CD4-positive, alpha-beta T cell treated with Interleukin-4 for 1 hour (primary cell): Measurements from ENCODE around the gene DHRS7B.
A peak's percentile ranks its signal among the peaks of the same experiment; 100 is the strongest.
"Not testable (repeated sequence)": the region's sequence is repeated elsewhere in the genome, so short reads cannot be mapped to it uniquely, and the experiment has no call there.

Experiments used
- DNase-seq, 2 donors: peaks; one replicate each; pipeline ENCODE4 v3.0.0-alpha.2; 2020 to 2022

DHRS7B gene

DNA sequence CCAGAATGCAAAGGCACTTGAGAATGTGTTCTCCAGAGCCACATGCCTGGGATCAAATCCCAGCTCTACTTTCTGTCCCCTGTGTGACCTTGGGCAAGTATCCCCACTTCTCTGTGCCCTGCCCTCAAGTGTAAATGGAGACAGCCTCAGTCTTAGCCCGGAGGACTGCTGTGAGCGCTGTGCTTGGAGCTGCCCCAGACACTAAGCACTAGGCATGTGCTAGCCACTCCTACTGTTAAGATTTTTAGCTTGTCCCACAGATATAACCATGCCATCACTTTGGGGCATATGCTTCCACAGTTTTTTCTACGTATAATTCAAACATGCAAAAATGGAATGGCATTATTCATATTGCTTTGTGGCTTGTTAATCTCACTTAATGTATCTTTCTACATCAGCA lies 57.8 kb downstream of the DHRS7B start:
- no peak for DNase-seq

DNA sequence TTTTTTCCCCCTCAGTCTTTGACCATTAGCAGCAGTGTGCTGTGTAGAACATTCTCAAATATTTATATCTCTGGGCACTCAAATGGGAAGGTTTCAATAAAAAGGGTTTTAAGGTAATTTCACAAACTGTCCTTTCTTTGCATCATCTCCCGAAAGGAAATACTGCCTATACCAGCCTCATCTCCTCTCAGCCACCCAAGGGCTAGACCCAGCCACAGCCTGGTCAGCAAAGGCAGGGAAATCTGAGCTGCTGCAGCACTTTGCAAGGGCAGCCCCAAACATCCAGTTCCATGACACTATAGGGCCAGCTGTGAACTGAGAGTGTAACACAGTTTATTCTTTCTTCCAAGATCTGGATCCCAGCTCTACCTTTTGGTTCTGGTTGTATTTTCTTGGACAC lies 58.3 kb downstream of the DHRS7B start:
- no peak for DNase-seq

DNA sequence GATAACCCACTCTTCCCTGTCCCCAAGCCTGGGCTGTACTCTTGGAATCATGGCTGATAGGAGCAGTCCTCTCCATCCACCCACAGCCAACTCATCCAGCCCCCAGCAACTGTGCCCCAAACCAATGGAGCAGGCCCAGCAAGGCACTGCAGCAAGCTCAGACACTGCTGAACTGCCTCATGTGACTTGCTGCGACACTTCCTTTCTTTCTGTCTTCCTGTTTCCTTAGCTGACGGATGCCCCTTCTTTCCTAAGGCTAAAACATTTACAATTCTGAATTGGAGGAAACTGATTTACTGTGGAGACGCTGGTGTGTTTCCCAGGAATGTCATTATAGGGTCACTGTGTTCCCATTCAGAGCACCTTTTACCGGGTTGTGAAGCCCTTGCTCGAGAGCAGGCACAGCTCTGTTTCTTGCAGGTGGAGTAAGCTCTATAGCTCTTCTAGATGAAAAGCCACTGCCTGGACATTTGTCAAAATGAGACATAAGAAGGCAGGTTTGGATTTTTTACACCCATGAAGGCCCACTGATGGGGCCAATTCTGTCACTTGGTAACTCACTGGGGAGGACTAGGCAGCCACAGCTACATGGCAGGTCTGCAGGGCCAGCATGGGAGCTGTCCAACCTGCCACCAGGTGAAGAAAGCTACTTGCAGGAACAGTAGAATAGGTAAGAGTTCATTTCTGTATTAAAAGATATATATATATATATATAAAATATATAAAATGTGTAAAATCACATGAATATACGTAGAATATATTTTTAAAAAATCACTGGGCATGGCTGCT lies 59.8 kb downstream of the DHRS7B start:
- DNase-seq: peak in 1 of 2 donors; percentile 18

DNA sequence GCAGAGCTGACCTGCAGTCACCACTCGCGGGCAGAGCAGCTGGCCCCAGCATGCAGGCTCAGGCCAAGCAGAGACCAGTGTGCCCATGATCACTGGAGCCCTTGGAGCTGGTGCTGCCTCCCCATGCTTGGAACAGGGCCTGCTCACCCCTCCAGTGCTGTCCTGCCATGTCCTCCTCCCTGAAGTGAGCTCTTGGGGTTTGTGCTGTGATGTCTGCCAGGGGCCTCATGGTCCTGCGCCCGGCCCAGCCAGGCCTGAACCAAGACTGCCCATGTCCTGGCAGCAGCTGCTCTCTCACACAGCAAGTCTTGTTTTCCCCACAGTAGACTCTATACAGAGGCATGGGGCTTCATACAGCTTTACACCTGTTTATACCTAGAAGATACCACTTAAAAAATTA lies 62.6 kb downstream of the DHRS7B start:
- no peak for DNase-seq

DNA sequence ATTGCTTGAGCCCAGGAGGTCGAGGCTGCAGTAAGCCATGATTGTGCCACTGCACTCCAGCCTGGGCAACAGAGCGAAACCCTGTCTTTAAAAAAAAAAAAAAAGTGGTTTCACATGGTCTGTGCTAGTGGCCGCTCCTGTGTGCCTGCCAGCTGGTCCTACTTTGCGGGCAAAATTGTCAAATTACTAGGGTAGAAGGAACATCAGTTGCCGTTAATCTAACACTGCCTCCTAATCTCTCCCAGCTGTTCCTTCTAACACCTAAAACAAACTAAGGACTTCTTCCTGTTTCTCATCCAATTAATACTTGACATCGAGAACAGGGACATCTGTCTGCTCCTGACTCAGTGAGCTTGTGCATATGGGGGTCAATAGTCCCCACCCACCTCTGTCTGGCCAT lies 63.3 kb downstream of the DHRS7B start:
- DNase-seq: no peak

DNA sequence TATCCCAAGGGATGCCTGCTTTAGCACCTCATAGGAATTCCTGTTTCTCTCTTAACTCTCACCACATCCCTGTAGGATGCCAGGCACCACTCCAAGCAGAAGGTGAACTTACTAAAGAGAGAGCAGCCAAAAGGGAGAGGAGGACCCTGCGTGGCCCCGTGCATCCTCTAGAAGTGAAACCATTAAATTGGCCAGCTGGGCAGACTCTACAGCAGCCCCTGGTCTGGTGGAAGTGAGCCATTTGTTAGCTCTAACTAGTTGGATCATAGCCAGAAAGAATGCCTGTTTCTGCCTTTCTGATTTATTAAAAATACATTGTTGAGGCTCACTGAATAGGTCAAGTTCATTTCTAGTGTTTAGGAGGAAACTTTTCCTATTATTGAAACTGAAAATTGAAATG lies 64.9 kb downstream of the DHRS7B start:
- DNase-seq: no peak

DNA sequence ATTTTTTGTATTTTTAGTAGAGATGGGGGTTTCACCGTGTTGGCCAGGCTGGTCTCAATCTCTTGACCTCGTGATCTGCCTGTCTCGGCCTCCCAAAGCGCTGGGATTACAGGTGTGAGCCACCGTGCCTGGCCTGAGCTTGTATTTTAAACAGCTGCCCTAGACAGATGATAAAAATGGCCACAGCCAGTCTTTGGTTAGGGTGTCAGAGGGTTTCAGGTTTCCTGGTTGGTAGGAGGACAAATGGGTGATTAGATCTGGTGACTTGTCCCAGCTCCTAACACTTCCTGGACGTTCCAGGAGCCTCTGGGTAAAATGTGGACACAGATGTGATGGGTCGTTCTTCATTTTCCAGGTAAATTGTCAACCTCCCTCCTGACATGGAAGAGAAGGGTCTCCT lies 65.7 kb downstream of the DHRS7B start:
- DNase-seq: not testable (repeated sequence)

DNA sequence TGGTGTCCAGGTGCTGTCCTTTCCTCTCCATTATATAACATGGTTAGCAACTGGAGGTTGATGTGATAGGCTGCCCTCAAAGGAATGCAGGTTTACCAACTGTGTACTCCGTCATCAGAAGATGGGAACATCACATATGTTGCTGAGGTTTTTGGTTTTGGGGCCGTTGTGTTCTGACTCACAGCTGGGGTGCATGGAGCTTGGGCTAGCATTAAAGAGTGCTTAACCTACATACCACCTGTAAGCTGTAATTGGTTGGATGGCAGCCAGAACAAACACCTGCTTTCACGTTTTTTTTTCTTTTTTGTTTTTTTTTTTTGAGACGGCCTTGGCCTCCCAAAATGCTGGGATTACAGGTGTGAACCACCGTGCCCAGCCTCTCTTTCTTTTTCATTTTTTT lies 66.3 kb downstream of the DHRS7B start:
- no peak for DNase-seq

DNA sequence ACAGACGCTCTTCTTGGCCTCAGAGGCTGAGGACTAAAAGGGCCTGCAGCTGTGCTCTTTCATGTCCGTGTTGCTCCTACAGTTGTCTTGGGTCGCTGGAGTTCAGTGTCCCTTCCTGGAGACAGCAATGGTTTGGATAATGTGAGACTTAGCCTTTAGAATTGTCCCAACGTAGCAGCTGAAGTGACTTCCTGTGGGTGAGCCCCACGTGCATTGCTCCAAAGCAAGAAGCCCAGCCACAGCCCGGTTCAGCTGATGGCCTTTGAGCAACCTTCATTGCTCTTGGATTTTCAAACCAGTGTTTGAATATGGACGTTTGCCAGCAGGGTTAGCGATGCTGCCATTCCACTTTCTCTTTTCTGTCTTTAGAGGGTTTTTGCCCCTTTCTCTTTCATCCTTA lies 67.5 kb downstream of the DHRS7B start:
- DNase-seq: no peak

DNA sequence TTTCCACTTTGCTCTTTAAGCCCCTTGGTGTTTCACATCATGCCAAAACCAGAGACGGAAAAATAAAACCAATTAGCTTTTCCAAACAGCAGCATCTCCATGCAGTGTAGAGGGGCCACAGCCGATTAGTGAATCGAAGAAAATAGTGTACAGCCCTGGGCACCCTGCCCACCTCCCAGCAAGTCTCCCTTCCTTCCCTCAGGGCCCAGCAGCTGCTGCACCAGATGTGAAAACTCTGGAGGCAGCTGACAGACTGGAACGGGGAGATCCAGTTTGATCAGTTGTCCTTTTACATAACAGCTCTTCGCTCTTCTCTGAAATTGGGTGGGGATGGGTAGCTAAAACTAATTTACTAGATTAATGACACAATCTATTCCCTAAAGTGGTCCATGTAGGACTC lies 67.9 kb downstream of the DHRS7B start:
- DNase-seq: no peak

DNA sequence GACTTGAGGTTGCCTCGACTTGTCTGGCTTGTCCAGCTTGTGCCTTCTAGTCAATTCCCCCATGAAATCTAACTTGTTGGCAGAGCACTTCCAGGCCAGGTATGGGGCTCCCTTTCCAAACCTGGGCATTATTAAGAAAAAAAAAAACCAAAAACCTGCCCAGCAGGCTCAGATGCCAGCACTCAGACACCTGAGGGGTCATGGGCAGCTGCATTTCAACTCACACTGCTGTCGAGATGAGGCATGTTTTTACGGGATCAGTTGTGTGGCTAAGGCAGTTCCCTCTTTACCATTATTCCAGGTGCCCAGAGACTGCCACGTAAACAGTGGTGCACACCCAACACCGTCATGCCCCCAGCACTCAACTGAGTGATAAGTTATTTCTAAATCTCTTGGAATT lies 69.4 kb downstream of the DHRS7B start:
- DNase-seq: no peak

DNA sequence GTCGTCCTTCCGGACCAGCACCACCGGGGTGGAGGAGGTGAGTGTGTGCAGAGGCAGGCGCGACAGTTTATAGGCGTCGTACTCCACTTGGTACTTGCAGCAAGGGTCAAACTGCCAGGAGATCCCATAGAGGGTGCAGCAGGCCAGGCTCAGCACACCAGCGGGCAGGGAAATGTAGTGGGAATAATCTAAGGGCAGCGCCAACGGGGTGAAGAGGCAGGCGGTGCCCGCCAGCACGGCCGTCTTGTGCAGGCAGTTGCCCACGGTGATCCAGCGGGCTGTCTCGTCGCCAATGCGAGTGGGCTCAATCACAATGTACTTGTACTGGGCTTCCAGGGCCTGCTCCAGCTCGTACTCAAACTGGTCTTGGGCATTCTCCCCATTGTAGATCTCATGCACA lies 71.6 kb downstream of the DHRS7B start:
- no peak for DNase-seq

DNA sequence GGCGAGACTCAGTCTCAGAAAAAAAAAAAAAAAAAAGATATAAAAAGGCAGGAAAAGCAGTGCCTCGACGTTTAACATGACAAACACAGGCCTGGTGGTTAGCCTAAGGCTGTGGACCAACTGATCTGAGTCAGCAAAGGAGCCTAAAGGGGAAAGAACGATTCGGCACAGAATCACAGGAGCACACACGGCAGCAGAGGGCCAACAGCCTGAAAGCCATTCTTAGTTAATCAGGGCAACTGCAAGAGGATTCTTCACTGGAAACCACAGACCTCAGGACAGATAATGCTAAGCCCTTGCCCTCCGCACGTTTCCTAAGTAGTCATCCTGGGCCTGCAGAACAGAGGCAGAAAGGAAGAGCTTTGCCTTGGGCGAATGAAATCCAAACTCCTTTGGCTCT lies 72.5 kb downstream of the DHRS7B start:
- no peak for DNase-seq

DNA sequence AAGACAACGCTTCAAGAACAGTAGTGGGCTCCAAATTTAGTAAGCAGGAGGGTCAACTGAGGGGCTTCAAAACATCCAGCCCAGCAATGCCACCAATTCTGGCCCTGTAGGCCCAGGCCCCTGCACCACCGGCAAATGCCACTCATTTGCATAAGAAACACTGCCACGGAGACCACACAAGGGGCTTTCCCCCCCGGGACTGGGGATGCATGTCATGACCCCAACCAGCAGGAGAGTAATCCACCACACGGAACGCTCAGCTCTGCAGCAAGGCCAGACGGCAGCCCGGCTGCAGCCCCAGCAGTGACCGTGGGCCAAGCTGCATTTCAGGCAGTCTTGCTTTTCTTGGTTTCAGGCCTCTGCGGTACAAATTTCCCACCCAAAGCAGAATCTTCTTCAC lies 73.1 kb downstream of the DHRS7B start:
- no peak for DNase-seq

DNA sequence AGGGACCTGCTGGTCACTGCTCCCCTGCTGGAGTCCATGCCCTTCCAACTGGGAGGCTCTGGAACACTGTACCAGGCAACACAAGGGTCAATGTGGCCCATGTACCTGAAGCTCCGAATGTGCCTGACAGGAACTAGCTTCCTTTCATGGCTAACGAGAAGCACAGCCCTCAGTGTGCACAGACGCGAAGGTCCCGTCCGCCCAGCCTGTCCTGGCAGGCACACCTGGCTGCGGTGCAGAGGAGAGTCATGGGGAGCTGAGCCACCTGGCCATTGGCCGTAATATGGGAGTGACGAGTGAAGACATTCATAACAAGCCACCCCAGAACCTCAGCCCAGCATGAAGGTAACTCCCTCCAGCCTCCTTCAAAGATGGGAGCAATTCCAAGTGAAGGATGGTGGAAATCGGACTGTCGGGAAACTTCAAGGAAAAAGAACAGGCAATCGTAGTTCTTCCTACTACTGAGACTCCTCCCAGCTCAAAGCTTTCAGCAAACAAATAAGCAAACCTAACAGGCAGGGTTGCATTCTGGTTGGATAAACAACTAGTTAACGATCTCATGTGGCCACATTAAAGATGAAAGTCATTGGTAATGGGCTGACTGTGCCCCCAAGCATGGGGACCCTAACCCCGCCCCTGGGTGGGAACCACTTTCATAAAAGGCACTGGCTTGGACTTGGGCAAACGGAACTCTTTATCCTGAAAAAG lies 74.0 kb downstream of the DHRS7B start:
- no peak for DNase-seq

DNA sequence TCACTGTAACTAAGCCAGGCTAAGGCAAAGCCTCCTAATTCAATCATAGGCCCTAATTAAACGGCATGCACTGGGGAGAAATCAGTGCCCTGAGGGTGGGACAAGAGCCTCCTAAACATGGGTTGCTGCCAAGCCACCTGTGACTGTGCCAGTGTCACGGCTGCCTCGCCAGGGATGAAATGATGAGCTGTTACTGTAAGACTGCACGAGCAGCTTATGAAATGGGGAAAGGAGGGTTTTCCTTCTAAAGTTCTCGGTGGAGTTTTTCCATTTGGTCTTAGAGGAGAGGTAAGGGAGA lies 74.5 kb downstream of the DHRS7B start:
- no peak for DNase-seq

DNA sequence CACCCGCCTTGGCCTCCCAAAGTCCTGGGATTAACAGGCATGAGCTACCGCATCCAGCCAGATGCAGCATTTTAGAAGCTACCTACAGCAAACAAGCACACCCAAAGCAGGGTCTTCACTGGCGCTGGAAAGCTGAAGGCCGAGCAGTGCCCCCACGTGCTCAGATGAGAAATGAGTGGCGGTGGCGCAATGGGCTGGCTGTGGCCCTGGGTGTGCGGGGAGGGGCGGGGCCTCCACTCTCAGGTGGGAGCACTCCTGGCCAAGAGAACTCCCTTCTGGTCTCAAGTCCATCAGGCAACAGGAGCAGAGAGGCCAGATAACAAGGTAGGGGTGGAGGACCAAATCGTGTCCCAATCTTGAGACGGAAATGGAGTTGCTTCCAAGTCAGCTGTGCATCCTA lies 75.1 kb downstream of the DHRS7B start:
- DNase-seq: no peak

DNA sequence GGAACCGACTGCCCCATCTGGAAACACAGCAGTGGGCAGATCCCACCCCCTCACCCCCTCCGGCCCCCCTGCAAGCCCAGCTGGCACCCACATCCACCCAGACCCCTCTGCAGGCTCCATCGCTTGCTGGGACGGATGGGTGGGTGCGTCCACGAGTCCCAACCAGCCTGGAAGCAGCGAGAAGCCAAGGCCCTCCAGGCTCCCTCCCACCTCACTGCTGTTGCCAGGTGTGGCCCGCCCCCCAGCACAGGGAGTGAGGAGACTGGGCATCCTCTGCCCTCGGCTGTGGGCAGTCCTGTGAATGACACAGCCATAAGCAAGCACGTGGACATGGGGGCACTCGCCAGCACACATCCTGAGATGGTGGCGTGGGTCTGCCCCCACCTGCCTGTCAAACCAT lies 75.7 kb downstream of the DHRS7B start:
- DNase-seq: no peak

DNA sequence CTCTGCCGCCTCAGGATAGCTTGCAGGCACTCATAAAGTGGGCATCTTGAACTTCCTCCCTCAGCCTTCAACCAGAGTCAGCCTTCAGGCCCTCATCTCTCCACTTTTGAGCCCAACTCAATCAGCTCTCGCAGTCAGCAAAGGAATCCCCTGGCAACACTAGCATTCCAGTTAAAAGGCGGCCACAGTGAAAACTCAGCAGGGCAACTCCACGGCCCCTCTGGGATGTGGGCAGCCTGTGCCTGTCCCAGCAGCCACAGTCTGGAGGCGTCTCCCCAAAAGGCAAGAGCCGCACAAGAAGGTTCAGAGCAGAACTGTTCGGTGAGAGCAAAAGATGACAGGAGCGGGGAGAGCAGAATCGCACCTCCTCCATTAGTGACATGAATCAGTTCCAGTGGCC lies 78.2 kb downstream of the DHRS7B start:
- DNase-seq: no peak

DNA sequence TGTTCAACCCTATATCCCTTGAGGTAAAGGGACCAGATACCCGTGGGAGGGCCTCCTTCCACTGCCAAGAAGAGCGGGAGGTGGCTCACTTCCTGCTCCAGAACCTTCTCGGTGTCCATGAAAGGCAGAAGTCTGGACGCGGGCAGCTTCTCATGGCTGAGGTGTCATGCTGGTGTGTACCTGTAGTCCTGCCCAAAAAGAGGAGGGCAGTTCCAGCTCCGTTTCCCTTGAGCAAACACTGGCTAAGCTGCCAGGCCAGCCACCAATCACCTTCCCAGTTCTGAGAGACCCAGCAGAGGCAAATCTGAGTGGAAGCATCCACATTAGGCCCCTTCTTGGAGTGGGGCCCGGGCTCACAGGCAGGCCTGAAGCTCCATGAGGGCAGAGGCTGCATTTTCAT lies 81.6 kb downstream of the DHRS7B start:
- no peak for DNase-seq

DNA sequence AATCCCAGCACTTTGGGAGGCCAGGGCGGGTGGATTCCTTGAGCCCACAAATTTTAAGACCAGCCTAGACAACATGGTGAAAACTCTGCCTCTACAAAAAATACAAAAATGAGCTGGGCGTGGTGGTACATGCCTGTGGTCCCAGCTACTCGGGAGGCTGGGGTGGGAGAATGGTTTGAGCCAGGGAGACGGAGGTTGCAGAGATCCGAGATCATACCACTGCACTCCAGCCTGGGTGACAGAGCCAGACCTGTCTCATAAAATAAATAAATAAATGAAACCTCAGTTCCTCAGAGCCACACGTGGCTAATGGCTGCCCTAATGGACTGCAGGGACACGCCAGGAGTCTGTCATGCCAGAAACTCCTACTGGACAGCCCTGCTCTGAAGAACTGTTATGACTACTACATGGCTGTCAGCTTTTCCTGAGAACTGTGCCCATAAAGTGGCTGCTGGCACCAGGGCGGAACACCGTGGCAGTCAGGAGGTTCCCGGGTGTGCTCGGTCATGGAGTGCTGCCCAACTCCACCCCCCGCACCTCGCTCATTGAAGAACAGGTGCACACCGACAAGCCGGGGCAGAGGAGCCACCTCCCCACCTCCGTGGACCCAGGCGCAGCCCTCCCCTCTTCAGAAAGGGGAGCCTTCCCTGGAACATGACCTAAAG lies 82.9 kb downstream of the DHRS7B start:
- DNase-seq: no peak

DNA sequence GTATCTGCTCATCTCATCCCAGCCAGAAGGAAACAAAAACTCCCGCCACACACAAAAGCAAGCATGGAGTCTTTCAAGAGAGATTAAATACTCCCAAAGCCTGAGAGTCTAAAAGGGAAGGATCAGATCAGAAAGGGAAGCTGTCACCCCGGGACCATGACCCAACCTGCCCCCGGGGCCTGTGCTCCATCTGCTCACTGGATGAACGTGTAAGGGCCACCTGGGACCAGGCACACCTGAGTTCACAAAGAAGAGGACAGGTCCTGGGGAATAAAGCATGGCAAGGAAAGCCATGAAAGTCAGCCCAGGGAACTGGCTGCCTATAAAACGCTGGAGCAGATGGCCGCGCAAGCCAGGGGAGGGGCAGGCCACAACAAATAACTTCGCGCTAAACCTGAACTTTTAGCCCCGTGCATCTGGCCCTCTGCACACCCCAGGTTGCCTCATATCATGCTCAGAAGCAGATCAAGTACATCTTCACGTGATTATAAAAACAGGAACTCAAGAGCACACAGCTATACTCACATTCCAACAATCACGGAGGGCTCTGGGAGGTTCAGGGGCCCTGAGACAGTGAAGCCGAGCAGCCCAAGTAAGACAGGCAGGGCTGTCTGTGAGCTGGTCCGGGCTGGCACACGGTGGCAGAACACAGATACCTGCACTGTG lies 83.8 kb downstream of the DHRS7B start:
- no peak for DNase-seq

DNA sequence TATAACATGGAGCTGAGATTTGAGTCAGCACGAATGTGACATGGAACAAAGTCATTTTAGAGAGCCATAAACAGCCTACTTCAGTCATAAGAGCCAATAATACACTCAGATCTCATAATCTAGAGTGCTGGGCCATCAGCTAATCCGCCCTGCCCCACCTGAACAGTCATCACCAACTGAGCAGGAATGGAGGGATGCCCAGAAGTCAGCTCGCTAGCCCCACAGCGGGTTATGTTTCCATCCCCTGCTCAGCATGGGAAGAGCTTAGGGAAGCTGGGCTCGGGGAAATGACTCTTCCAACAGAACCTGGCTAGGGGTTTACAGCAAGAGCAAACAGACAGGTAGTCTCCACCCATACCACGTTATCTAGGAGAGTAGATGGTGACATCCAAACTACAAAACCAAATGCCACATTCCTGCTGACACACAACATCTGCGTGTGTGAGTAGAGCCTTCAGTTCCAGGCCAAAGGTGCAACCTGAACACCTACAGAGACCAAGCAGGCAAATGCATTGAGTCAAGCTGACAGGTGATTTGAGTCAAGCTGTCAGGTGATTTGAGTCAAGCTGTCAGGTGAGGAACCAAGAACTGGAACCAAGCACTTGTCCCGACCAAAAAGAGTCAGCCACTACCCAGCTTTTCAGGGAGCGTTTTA lies 85.2 kb downstream of the DHRS7B start:
- DNase-seq: no peak
